HG03039 (cell line): ENCODE results near the gene ADAMTS9.

Experiments used
- ATAC-seq: cut with Tn5 transposase; IDR thresholded peaks from one replicate; pipeline ENCODE4 v1.9.1; 2021; ENCODE audit warnings: mild to moderate bottlenecking, moderate library complexity; ENCODE audit not compliant: unreplicated experiment

The ADAMTS9 gene

DNA sequence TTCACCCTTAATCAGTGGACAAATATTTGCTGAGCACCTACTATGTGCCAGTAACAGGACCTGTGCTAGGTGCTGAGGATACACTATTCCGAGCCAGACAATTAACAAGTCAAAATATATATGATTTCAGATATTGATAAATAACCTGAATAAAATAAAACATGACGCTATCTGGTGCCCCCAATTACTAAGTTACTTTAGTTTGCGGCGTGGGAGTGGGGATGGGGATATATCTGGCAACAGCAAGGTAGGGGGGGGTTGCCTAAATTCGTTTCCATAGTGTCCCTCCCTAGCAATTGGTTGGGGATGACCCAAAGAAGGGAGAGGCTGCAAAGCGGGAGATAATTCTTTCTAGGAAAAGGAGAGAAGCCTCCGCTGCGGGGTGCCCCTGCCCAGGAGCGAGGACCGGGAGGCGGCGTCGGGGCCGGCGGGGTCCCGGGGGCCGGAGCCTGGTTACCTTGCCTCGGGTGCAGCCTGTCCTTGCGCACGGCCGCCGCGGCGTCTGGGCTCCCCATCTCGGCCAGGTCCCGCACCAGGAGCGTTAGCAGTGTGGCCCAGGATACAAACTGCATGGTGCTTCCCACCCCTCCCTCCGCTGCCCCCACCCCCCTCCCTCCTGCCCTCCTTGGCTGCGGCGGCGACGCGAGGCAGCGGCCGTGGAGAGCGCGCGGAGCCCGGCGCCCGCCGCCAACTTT is 567 bp downstream of the ADAMTS9 start:
- ATAC-seq = no peak

DNA sequence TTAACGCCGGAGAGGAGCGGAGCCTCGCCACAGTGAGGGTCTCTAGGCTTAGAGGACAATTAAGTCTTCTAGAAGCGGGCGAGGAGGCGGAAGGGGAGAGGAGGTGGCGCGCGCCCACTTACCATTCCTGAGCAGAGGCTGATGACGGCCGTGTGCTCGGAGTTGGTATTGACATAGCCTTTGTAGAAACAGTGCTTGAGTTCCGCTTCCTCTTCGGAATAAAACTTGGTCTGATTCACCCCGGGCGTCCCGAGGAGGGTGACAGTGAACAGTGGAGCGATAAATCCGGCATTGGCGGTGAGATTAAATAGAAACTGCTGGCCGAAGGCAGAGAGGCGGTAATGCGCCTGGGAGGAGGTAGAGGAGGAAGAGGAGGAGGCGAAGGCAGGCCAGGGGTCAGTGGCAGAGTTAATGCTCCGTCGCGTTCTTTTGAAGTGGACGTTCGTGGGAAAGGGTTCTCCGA is 1.3 kb downstream of the ADAMTS9 start:
- no peak for ATAC-seq

DNA sequence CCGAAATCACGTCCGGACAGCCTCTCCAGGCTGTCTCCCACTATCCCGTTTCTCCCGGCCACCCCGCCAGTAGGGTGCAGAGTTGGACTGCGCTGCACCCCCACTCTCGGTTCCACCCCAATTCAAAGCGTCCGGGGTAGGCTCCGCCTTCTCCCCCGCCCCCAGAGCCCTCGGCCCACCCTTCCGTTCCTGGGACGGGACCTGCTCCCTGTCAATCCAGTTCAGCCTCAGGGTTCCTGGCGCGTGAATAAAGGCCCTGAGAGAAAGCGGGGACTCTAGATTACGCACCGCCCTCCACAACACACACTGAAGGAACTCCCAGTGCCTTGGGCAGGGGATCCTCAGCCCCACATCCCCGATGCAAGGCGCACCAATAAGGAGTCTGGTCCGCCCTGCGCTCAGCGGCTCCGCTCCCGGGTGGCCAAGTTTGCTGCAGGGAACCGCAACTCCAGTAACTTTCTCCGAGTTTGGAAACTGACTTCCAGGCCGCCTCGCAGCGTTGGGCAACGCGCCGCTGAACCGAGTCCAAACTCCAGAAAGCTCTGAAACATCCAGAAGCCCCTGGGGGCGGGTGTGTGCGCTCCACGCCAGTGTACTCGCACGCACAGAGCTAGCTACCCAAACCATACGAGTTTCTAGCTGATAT is 1.9 kb downstream of the ADAMTS9 start:
- no peak for ATAC-seq

- ATAC-seq = no peak
Observed at GRCh38 chr3:64685331-64685799, 2.4 kb downstream of the ADAMTS9 start.

DNA sequence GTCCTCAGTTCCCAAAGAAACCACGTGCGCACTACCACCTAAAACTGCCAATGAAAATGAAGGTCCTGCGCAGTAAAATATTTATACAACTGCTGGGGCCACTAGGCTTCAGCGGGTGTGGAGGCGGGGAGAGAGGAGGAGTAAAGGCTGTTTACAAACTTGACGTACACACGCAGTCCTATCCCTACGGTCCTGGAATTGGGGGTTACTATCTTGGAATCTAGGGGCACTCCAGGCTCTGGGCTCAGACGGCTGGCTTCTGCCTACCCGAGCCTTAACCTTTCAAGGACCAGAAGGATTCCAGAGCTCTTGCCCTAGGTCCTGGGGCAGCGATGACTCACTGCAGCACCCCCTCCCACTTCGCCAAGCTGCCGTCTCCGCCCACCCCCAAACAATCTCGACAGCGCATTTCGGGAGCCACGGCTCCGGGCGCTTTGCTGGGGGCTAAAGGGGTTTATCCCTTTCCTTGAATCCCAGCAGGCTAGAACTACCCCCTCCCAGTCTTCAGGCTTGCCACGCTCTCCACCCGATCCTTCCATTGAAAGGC is 3.0 kb downstream of the ADAMTS9 start:
- no peak for ATAC-seq

DNA sequence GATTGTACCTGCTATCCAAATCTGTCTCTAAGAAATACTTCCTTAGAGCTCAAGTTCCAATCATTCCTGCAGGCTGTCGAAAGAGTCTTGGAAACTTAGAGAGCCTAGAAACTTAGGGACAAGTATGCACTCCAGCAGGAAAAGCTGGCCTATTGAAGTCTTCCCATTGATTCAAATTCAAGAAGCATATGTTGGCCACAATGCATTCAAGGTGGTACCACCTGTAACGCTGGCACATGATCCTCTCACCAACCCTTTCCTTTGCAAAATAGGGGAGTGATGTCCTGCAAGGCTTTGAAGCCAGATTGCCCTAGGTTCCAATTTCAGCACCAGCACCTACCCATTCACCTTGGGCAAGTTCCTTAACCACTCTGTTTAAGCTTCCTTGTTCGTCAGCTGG is 6.0 kb downstream of the ADAMTS9 start:
- ATAC-seq = no peak

DNA sequence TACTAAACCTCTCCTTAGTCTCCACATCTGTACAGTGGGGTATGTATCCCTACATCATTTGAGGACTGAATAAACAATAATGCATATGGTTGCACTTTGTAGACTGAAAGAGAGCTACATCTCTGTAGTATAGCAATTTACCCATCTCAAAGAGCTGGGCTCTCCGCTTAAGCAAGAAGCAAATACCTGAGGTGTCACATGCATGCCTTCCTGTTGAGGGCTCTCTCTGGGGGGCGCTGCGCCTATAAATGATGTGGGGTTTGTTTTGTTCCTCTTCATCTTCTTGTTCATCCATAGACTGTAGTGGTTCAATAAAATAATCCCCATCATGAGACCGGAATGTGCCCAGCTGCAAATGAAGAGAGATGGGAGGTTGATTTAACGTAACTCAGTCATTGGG is 6.8 kb downstream of the ADAMTS9 start:
- no peak for ATAC-seq

DNA sequence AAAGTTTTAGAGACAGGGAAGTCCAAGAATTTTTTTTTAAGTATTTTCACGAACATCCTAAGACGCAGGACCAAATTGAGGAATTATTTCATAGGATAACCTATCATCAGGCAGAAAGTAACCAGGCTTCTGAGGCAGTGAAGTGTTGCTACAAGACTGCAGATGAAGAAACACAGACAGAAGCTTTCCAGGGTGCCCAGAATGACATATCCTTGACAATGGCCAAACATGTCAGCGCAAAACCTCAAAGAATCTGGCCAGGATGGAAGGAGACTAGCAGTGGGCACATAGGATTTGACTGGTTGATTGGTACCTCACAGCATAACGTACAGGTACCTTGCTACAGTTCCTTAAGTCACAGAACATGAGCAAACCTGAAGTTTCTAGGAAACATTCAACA is 7.5 kb downstream of the ADAMTS9 start:
- ATAC-seq = no peak

DNA sequence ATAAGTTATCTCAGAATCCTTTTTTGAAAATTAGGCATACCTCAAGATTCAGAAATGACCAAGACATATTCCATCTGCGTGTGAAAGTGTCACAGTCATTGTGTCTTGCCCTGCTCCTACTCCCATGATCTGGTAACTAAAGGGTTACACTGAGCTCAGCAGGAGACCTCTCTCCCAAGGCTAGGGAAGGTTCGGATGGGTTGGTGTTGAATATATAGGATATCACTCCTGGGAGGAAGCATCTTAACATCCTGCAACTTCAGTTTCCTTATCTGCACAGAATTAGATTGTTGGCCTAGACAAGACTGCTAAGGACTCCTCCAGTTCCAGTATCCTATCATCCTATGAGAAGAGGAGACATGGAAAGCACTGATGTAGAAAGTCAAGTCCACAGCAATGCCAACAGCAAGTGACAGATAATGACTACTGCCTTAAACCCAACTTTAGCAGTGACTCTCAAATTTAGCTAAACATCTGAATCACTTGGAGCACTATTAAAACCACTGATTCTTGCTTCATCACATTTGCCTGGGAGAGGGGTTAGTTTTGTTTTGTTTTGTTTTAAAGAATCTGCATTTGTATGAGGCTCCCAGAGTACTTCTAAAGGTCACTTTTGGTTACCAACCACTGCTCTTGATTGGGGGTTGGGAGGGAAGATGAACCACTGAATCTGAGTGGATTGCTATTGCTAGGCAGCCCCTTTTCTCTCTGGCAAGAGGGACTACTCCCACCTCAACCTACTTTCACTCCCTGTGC is 9.7 kb downstream of the ADAMTS9 start:
- no peak for ATAC-seq

GRCh38 chr3:64676831-64677230 is 11.0 kb downstream of the ADAMTS9 start:
- no peak for ATAC-seq

- ATAC-seq = no peak
Observed at GRCh38 chr3:64675687-64676247, 12.0 kb downstream of the ADAMTS9 start.

- ATAC-seq = no peak
Observed at GRCh38 chr3:64674591-64675076, 13.2 kb downstream of the ADAMTS9 start.

DNA sequence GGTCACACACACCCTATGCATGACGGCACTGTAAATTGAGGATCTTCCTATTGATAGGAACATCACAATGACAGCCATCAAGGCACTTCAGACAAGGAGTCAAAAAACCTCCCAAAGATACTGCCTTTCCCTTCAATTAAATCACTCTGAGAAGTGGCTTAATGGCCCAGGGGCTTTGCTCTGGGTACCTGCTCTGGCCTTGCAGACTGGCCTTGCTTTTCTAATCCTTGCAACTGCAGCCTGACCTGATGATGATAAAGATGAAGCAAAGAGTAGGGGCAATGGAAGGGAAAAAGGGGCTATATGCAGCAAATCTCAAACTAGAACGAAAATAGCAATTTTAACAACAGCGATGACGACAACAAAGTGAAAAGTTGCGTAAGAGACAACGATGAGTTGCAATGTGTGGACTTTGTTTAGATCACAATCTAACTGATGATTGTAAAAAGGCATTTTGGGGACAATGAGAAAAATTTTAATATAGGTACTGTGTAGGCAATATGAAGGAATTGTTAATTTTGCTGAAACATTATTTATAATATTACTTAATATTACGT is 14.6 kb downstream of the ADAMTS9 start:
- no peak for ATAC-seq

GRCh38 chr3:64668582-64669510 is 19.0 kb downstream of the ADAMTS9 start:
- no peak for ATAC-seq

DNA sequence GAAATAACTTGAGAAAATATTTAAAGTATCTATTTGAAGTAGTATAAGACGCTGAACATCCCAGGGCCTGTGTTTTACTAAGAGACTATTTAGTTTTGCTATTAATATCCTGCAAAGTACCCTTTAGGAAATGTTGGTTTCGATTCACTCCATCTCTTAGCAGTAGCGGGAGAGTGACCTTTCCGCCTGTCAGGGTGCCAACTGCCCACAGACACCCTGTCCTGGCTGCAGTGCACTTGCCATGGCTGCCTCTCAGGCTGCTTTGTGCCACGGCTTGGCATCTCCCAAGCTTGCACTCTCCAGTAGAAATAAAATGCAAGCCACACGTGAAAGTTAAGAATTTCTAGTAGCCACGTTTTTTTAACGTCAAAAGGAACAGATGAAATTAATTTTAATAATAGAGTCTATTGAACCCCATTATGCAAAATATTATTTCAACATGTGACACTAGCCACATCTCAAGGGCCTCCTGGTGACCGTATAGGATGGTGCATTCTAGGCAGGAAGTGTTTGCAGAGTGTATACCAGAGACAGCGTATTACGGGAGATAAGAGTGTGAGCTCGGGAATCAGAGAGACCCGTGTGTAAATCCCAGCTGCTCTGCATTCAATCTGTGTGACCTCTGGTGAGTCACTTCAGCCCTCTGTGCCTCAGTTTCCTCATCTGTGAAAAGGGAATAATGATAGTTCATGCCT is 19.8 kb downstream of the ADAMTS9 start:
- no peak for ATAC-seq

GRCh38 chr3:64667138-64667537 is 20.7 kb downstream of the ADAMTS9 start:
- ATAC-seq = no peak

DNA sequence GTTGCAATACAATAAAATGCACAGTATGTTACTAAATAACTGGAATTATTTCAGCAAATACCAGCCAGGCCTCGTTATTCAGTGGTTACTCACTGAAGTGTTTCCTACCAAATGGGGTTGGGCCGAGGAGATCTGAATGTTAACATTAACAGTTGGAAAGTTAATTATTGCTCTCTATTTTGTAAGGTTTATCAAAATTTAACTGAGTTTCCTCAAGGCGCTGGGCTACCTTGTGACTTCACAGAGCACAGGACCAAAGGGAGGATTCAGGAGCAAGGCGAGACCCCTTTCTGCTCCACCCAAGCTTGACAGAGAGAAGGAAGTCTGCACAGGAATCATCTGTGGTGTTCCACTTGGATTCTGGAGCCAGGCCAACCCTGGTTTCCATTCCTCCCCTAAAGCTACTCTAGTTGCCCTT is 21.6 kb downstream of the ADAMTS9 start:
- no peak for ATAC-seq

GRCh38 chr3:64664397-64664796 is 23.4 kb downstream of the ADAMTS9 start:
- ATAC-seq = no peak

DNA sequence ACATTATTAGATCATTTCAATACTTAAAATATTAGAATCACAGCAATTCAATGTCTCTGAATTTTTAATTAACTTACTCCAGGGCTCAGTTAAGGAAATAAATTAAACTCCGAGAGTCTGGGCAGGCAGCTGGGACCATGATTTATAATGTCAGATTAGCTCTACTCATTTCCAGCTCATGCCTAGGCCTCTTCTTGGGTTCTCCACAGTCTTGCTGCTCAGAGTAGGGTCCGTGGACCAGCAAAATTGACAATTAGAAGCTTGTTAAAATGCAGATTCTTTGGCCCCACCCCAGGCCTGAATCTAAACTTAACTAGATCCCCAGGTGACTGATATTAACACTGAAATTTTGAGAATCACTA is 28.2 kb downstream of the ADAMTS9 start:
- no peak for ATAC-seq
